OCI-LY1 (cell line): ENCODE measurements around the gene ZNF443.
"Not testable (repeated sequence)": the region's sequence is repeated elsewhere in the genome, so short reads cannot be mapped to it uniquely, and the experiment has no call there.

Source experiments
- H2AFZ ChIP-seq: fragments of 200-600 bp; sonication (generic), shearing (Covaris generic); 2 replicates; pipeline ENCODE4 v1.6.0; 2014; ENCODE audit warnings: antibody characterized with exemption, mild to moderate bottlenecking, low read length
- H3F3A ChIP-seq: fragments of 200-600 bp; sonication (generic), shearing (Covaris generic); 2 replicates; pipeline ENCODE4 v1.6.0; 2014; ENCODE audit warnings: mild to moderate bottlenecking, antibody characterized with exemption, low read length, moderate library complexity; ENCODE audit not compliant: insufficient read depth
- H3K27ac ChIP-seq: fragments of 200-600 bp; sonication (generic); 2 replicates; pipeline ENCODE4 v1.5.1; 2014; ENCODE audit warnings: low read length, mixed run types, mild to moderate bottlenecking, low read depth; ENCODE audit not compliant: poor library complexity, severe bottlenecking
- H3K27me3 ChIP-seq: fragments of 200-600 bp; sonication (generic); 2 replicates; pipeline ENCODE4 v1.6.0; 2014; ENCODE audit warnings: antibody characterized with exemption, mild to moderate bottlenecking, low read length, moderate library complexity; ENCODE audit not compliant: insufficient read depth
- H3K36me3 ChIP-seq: fragments of 200-600 bp; sonication (generic); 2 replicates; pipeline ENCODE4 v1.6.1; 2014; ENCODE audit warnings: mild to moderate bottlenecking, antibody characterized with exemption, low read length, moderate library complexity, mixed read lengths; ENCODE audit not compliant: insufficient read depth
- H3K4me1 ChIP-seq: fragments of 200-600 bp; sonication (generic); 2 replicates; pipeline ENCODE4 v1.5.1; 2014; ENCODE audit warnings: mild to moderate bottlenecking, low read length, moderate library complexity; ENCODE audit not compliant: insufficient read depth, severe bottlenecking
- H3K4me2 ChIP-seq: fragments of 200-600 bp; sonication (generic), shearing (Covaris generic); 2 replicates; pipeline ENCODE4 v1.6.1; 2014; ENCODE audit warnings: low read length
- H3K4me3 ChIP-seq: fragments of 200-600 bp; sonication (generic); 2 replicates; pipeline ENCODE4 v1.5.1; 2014; ENCODE audit warnings: low read length, low read depth, mild to moderate bottlenecking, mixed read lengths; ENCODE audit not compliant: poor library complexity, severe bottlenecking
- H3K79me2 ChIP-seq: fragments of 200-600 bp; shearing (Covaris generic); 2 replicates; pipeline ENCODE4 v1.6.1; 2016; ENCODE audit warnings: mixed run types, low read length, mixed read lengths; ENCODE audit not compliant: insufficient read depth
- H3K9ac ChIP-seq: fragments of 200-600 bp; sonication (generic), shearing (Covaris generic); 2 replicates; pipeline ENCODE4 v1.6.1; 2014; ENCODE audit warnings: mild to moderate bottlenecking, low read length, mixed read lengths
- H3K9me2 ChIP-seq: fragments of 200-600 bp; sonication (generic), shearing (Covaris generic); 2 replicates; pipeline ENCODE4 v1.6.1; 2014; ENCODE audit warnings: low read depth, mild to moderate bottlenecking, low read length, mixed read lengths
- H3K9me3 ChIP-seq: fragments of 200-600 bp; shearing (Covaris generic); 2 replicates; pipeline ENCODE4 v1.6.1; 2014; ENCODE audit warnings: low read length, mixed read lengths
- H4K20me1 ChIP-seq: fragments of 200-600 bp; sonication (generic), shearing (Covaris generic); 2 replicates; pipeline ENCODE4 v1.6.0; 2016; ENCODE audit warnings: mild to moderate bottlenecking, low read length; ENCODE audit not compliant: insufficient read depth
- CTCF ChIP-seq: fragments of 200-600 bp; sonication (generic), shearing (Covaris generic); IDR thresholded peaks from 2 replicates; pipeline ENCODE4 v1.5.1; 2017; ENCODE audit warnings: mild to moderate bottlenecking, antibody characterized with exemption, low read length, moderate library complexity, mixed read lengths
- EZH2 ChIP-seq: fragments of 200-600 bp; sonication (generic), shearing (Covaris generic); IDR thresholded peaks from 2 replicates; pipeline ENCODE4 v1.8.0; 2017; ENCODE audit warnings: borderline replicate concordance, mixed run types, mild to moderate bottlenecking, antibody characterized with exemption, low read length, moderate library complexity, mixed read lengths

Gene ZNF443

GRCh38 chr19:12481781-12482508, 41.1 kb upstream of the ZNF443 start:
- H3K4me1 ChIP-seq, result peaks cover 28% of the 10 kb centered on the region
- H3K9ac ChIP-seq, result no peak overlapping the region
- peak overlapping the region; percentile 54 for H3K27ac ChIP-seq
- H4K20me1 ChIP-seq, result no peaks in the 10 kb centered on the region
- no peaks in the 10 kb centered on the region for H3K27me3 ChIP-seq
- H2AFZ ChIP-seq, result no peak overlapping the region
- H3K9me3 ChIP-seq, result peaks cover 16% of the 10 kb centered on the region; the same call in 1 of the 2 replicates
- no peaks in the 10 kb centered on the region; the same call in 1 of the 2 replicates for H3K36me3 ChIP-seq
- H3K9me2 ChIP-seq, result no peaks in the 10 kb centered on the region
- H3K4me2 ChIP-seq, result peak overlapping the region; percentile 31; the same call in 1 of the 2 replicates
- H3F3A ChIP-seq, result no peaks in the 10 kb centered on the region
- H3K4me3 ChIP-seq, result no peak overlapping the region
- TF ChIP-seq CTCF, result no peak
- no peak for TF ChIP-seq EZH2
- peaks cover 8% of the 10 kb centered on the region for H3K79me2 ChIP-seq

GRCh38 chr19:12478234-12478941, 37.6 kb upstream of the ZNF443 start:
- Histone ChIP-seq H3K9me3 (peaks cover 22% of the 10 kb centered on the region; the same call in 1 of the 2 replicates), H2AFZ (no peak overlapping the region), H3K9ac (no peak overlapping the region), H3F3A (no peaks in the 10 kb centered on the region), H3K27me3 (no peaks in the 10 kb centered on the region), H3K9me2 (no peaks in the 10 kb centered on the region), H3K27ac (no peak overlapping the region), H3K4me2 (no peak overlapping the region), H3K79me2 (no peaks in the 10 kb centered on the region), H3K4me1 (peaks cover 14% of the 10 kb centered on the region), H3K4me3 (no peak overlapping the region), H4K20me1 (no peaks in the 10 kb centered on the region), H3K36me3 (no peaks in the 10 kb centered on the region)
- no peak for TF ChIP-seq CTCF

GRCh38 chr19:12467651-12468050, 26.8 kb upstream of the ZNF443 start:
- not testable (repeated sequence) for H3F3A ChIP-seq, H2AFZ ChIP-seq, H3K4me2 ChIP-seq, H3K79me2 ChIP-seq, H3K27me3 ChIP-seq, H4K20me1 ChIP-seq, H3K9ac ChIP-seq, H3K4me1 ChIP-seq, H3K4me3 ChIP-seq, H3K9me2 ChIP-seq, H3K27ac ChIP-seq
- Histone ChIP-seq H3K36me3 (peaks cover 29% of the 10 kb centered on the region), H3K9me3 (peaks cover 38% of the 10 kb centered on the region)
